Glutamatergic neuron (in vitro differentiated cells): Measurements from ENCODE around the gene KRTAP19-8. TPM values are rescaled to one million over a fixed set of nuclear protein-coding genes. Genes with fewer than 3 reads are reported as not detected.

ENCODE experiments used
- DNase-seq: peaks from one replicate; pipeline ENCODE4 v3.0.0; 2022
- H3K27ac Mint-ChIP-seq: one replicate; pipeline ENCODE4 v1.8.0; 2020; ENCODE audit warnings: mild to moderate bottlenecking, mixed read lengths, inconsistent platforms; ENCODE audit not compliant: unreplicated experiment
- H3K27me3 Mint-ChIP-seq: one replicate; pipeline ENCODE4 v1.8.0; 2020; ENCODE audit warnings: mild to moderate bottlenecking, moderate library complexity, mixed read lengths, inconsistent platforms; ENCODE audit not compliant: unreplicated experiment
- H3K36me3 Mint-ChIP-seq: one replicate; pipeline ENCODE4 v1.8.0; 2020; ENCODE audit warnings: mild to moderate bottlenecking, mixed read lengths, inconsistent platforms; ENCODE audit not compliant: unreplicated experiment
- H3K4me1 Mint-ChIP-seq: one replicate; pipeline ENCODE4 v1.8.0; 2020; ENCODE audit warnings: mild to moderate bottlenecking, low read depth, mixed read lengths, inconsistent platforms; ENCODE audit not compliant: unreplicated experiment
- H3K4me3 Mint-ChIP-seq: one replicate; pipeline ENCODE4 v1.8.0; 2020; ENCODE audit warnings: mild to moderate bottlenecking, mixed read lengths, inconsistent platforms; ENCODE audit not compliant: unreplicated experiment
- H3K9me3 Mint-ChIP-seq: one replicate; pipeline ENCODE4 v1.8.0; 2020; ENCODE audit warnings: mild to moderate bottlenecking, moderate library complexity, mixed read lengths, inconsistent platforms; ENCODE audit not compliant: unreplicated experiment
- total RNA-seq: library from RNA; stranded (reverse); fragmentation: NEBNext Ultra II Directional; extraction: Animal tissue kit (Norgen Biotek cat#: 25700); gene quantifications from one replicate; pipeline ENCODE4 v1.2.1, GENCODE V29; 2021; ENCODE audit not compliant: unreplicated experiment
- TF ChIP-seq, protein P1 (sequence below): fragments of 200-600 bp; sonication (generic); IDR thresholded peaks from one replicate; pipeline ENCODE4 v1.5.0; 2021; ENCODE audit not compliant: partially characterized antibody, unreplicated experiment

Gene KRTAP19-8
- total RNA-seq, 1 donor from 2014 or later = not detected

DNA sequence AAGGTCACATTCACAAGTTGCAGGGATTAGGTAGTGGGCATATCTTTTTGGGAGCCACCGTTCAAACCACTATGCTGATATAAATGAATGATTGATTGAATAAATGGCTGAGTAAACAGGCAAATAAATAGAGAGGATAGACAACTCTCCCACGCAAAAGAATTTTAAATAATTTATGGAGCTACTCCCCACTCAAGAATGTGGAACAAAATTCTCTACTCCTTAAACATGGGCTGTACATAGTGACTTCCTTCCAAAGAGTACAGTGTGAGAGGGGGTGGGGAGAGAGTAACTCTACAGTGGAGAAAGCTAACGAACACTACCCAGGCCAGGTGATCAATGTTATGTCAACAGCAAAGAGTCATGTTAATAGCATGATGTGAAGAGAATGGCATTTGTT lies 40.7 kb downstream of the KRTAP19-8 start:
- Mint-ChIP-seq H3K4me1 (peaks cover 7% of the 10 kb centered on the region), H3K36me3 (no peaks in the 10 kb centered on the region), H3K27ac (no peak overlapping the region), H3K9me3 (no peaks in the 10 kb centered on the region), H3K27me3 (no peaks in the 10 kb centered on the region), H3K4me3 (no peak overlapping the region)
- DNase-seq = no peak
- TF ChIP-seq, protein P1, sequence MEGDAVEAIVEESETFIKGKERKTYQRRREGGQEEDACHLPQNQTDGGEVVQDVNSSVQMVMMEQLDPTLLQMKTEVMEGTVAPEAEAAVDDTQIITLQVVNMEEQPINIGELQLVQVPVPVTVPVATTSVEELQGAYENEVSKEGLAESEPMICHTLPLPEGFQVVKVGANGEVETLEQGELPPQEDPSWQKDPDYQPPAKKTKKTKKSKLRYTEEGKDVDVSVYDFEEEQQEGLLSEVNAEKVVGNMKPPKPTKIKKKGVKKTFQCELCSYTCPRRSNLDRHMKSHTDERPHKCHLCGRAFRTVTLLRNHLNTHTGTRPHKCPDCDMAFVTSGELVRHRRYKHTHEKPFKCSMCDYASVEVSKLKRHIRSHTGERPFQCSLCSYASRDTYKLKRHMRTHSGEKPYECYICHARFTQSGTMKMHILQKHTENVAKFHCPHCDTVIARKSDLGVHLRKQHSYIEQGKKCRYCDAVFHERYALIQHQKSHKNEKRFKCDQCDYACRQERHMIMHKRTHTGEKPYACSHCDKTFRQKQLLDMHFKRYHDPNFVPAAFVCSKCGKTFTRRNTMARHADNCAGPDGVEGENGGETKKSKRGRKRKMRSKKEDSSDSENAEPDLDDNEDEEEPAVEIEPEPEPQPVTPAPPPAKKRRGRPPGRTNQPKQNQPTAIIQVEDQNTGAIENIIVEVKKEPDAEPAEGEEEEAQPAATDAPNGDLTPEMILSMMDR = no peak

DNA sequence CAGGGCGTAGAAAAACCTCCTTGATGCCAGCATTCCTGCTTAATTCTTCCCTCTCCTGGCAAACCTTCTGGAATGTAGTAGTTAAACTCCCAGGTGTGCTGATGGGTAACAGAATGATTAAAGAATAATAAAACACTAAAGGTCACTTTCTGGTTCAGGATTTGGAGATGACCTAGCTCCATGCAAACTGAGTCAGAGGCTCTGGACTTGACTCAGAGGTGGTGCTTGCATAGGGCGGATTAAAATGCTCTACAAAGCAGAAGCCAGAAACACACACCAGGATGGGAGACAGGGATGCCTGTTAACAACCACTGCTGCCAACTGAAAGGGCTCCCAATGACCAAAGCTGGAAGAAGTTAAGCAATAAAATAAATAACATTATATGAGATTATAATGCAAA lies 41.5 kb downstream of the KRTAP19-8 start:
- H3K4me3 Mint-ChIP-seq = no peak overlapping the region
- no peaks in the 10 kb centered on the region for H3K9me3 Mint-ChIP-seq
- H3K36me3 Mint-ChIP-seq = no peaks in the 10 kb centered on the region
- DNase-seq = no peak
- H3K4me1 Mint-ChIP-seq = peaks cover 7% of the 10 kb centered on the region
- H3K27me3 Mint-ChIP-seq = no peaks in the 10 kb centered on the region
- no peak overlapping the region for H3K27ac Mint-ChIP-seq
- TF ChIP-seq, protein P1 = no peak

DNA sequence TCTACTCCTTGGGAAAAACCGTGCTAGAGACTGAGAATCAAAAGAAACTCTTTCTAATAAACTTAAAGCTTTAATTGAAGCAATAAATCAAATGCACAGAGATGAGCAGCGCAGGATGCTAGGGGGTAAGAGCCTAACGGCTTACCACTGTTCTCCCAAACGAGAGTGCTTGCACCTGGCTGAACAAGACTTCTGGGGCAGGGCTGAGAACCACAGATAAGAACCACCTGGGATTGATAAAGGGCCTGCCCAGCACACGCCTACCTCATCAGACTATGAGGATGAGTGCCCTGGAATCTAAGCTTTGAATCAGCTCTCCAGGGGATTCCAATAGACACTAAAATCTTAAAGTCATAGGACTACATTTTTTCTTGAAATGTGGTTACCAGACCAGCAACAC lies 43.3 kb downstream of the KRTAP19-8 start:
- DNase-seq = no peak
- H3K4me1 Mint-ChIP-seq = peaks cover 7% of the 10 kb centered on the region
- H3K4me3 Mint-ChIP-seq = no peak overlapping the region
- H3K27ac Mint-ChIP-seq = no peak overlapping the region
- no peaks in the 10 kb centered on the region for H3K36me3 Mint-ChIP-seq
- TF ChIP-seq, protein P1 = no peak
- H3K27me3 Mint-ChIP-seq = no peaks in the 10 kb centered on the region
- H3K9me3 Mint-ChIP-seq = no peaks in the 10 kb centered on the region

DNA sequence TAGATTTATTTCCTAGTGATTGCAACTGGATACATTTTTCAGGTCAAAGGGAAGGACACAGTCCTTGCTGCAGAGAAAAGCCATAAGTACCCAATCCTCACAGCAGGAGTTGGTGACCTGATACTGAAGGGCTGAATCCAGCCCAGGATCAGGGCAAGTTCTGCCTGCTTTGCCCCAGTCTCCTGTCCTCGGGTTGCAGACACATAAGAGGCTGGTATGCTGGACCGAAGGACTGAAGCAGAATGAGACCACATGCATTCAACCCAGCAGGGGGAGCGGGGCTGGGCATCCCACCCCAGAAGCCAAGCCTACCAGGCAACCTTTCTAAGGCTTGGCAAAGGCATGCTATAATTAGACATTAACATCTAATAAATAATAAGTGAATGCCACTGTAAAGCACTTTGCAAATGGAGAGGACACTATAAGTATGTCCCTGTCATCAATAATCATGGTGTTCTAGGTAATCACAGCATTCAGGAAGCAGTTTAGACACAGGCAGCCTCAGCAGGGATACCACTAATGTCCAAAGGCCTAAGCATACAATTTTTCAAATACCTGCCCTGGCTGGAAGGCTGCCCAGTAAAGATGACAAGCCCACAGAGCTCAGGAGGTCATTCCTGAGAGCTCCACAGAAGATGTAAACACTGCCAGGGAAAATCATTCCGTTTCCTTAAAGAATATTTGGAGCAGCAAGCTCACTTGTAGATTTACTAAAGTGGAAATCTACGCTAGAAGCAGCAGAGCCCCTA lies 47.6 kb downstream of the KRTAP19-8 start:
- no peak for DNase-seq
- H3K27ac Mint-ChIP-seq = no peak overlapping the region
- peaks cover 2% of the 10 kb centered on the region for H3K27me3 Mint-ChIP-seq
- TF ChIP-seq, protein P1 = no peak
- no peaks in the 10 kb centered on the region for H3K36me3 Mint-ChIP-seq
- no peaks in the 10 kb centered on the region for H3K9me3 Mint-ChIP-seq
- no peak overlapping the region for H3K4me3 Mint-ChIP-seq
- peaks cover 7% of the 10 kb centered on the region for H3K4me1 Mint-ChIP-seq

DNA sequence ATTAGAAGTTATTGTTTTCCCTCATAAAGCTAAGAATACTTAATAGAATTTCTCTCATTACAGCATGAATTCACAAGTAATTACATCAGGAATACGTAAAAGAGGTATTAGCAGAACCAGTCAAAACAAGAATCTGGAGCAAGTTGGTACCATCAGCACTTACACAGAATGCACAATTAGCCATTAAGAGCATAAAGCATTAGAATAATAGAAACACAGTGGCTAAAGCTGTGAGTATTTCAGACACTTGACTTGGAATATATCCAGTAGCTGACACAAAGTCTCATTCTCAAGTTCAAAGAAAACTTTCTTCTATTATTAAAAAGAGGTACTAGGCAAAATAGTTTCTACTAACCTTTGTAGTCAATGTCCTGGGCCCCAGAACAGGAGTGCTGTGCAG lies 49.6 kb downstream of the KRTAP19-8 start:
- DNase-seq = no peak
- Mint-ChIP-seq H3K27ac (no peak overlapping the region), H3K27me3 (peaks cover 2% of the 10 kb centered on the region), H3K36me3 (no peaks in the 10 kb centered on the region), H3K4me1 (no peaks in the 10 kb centered on the region), H3K9me3 (no peaks in the 10 kb centered on the region), H3K4me3 (no peak overlapping the region)
- TF ChIP-seq, protein P1 = no peak
